GM18519 (cell line): ENCODE data around the gene ATP2A2.
"Not testable (repeated sequence)": the region's sequence is repeated elsewhere in the genome, so short reads cannot be mapped to it uniquely, and the experiment has no call there.

Source experiments
- ATAC-seq: cut with Tn5 transposase; IDR thresholded peaks from one replicate; pipeline ENCODE4 v1.9.1; 2021; ENCODE audit warnings: mild to moderate bottlenecking, moderate library complexity; ENCODE audit not compliant: unreplicated experiment, low FRiP score

ATP2A2 gene

DNA sequence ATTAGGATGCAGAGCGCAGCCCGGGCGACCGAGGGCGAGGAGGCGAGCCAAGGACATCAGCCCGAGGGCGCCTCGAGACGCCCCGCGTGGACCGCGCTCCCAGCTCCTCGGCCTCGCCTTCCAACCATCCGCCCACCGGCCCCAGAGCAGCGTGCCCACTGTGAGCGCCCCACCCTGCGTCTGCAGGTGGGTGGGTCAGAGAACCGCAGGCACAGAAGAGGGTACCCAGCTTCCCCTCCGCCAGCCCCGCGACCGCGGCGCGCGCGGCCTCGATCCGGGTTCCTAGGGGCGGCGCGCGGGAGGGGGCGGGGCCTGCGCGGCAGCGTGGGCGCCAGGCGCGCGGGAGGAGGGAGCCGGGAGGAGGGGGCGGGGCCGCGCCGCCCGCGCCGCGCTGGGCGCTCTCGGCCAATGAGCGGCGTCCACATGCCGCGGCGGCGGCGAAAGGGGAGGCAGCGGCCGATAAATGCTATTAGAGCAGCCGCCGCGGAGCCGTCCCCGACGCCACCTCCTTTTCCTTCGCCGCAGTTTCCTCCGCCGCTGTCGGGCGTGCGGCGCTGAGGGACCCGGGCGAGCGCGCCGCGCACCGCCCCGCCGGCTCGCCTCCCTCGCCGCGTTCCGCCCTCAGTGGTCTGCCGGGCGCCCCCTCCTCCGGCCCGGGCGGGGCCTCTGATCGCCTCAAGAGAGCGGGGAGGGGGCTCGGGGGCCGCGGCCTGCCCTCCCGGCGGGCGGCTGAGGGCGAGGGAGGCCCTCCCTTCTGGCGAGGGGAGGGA is at the start of gene ATP2A2:
Gene ATP2A2, plus strand, starts transcription at position 469 of the 770 bp plus-strand sequence. CDS start 543 bp downstream, outside the sequence.
- peak; percentile 64 for ATAC-seq

DNA sequence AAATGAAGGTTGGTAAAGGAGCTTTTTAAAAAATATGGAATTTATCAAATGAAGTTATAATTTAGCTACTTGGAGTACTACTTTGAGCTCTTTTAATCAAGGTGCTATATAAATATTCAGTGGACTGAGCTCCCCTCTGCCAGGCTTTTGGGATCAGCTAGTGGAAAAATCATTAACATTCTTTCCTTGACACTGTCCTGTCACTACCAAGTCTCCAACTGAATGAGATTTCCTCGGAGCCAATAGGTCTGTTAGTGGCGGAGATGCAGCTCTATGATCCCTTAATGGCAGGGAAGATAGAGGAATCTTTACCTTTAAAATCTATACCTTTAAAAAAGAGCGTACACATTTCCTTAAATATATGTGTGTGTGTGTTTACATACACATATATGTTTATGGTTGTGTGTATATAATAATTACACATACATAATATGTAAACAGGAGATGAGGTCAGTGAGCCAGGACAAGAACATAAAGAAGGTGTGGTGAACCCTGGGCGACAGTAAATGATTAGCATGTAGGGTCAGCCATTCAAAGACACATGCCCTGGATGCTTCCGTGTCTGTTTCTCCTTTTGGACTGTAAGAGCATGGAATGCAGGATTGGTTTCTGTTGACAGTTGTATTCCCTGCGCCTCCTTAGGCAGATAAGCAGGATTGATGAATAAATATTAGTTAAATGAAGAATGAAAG is 47.7 kb upstream of the ATP2A2 start:
- ATAC-seq, result no peak

DNA sequence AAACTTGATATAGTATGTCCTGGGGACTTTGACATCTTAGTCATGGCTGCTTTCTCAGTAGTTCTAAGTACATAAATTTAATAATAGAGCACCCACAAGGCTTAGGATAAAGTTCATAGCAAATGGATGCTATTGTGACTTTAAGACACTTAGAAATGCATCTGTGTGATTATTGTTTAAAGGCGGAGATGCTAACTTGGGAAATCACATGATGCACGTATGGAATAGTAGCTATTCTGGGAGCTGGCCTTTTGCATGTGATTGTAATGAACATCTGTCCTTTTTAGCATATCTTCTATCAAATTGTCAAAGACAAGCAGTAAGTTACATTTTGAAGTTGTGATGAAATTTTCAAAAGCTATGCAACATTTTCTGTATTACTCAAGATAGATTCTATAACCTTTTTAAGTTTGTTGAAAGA is 46.7 kb upstream of the ATP2A2 start:
- ATAC-seq, result no peak

DNA sequence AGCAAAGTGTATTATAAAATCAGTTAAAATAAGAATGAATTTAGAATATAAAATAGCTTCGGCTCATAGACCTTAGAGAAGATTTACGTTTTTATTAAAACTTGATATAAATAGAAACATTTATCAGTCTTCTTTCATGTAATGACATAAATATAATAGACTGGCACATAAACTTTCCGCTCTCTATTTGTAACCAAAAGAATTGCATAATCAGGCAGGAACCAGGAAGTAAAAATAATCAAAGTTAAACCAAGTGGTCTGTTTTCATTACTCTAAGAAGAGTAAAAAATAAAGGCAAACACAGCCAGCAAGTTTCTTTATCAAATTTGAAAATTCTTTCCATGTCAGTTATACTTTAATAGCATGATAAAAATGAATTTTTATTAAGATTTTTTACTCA is 46.3 kb upstream of the ATP2A2 start:
- no peak for ATAC-seq

DNA sequence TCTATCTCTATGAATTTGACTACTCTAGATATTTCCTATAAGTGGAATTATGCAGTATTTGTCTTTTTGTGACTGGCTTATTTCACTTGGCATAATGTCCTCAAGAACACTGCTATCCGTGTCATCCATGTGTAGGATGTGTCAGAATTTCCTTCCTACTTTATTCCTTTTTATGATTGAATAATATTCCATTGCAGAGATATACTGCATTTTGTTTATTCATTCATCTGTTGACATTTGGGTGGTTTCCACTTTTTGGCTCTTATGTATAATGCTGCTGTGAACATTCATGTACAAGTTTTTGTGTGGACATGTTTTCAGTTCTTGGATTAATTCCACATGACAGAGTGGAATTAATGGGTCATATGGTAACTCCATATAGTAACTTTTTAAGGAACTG is 45.7 kb upstream of the ATP2A2 start:
- no peak for ATAC-seq

DNA sequence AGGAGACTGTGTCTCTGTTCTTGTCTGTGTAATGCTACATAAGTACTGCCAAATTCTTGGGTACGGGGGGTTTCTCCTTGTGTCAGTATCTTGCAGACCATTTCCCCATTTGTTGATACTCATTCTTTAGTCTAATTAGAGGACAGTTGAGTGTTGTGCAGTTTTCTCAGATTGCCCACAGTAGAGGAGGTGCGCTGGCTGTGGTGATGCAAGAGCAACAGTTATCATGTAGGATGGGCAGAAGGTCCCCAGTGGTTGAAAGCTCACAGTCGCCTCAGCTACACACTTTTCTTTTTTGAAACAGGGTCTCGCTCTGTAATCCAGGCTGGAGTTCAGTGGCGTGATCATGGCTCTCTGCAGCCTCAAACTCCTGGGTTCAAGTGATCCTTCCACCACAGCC is 37.8 kb upstream of the ATP2A2 start:
- no peak for ATAC-seq

DNA sequence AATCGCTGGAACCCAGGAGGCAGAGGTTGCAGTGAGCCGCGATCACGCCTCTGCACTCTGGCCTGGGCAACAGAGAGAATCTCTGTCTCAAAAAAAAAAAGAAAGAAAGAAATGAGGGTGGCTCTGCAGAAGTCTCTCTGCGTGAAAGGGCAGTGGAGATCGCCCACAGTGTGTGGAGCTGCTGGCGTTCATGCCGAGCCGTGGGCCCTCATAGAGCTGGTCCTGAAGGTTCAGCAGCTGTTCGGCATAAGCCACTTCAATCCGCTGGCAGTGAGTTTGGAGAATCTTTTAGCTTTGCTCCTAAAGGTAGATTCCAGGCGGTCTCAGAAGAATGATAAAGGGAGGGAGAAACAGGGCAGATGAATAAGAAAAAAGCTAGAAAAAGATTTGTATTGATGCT is 36.7 kb upstream of the ATP2A2 start:
- no peak for ATAC-seq

DNA sequence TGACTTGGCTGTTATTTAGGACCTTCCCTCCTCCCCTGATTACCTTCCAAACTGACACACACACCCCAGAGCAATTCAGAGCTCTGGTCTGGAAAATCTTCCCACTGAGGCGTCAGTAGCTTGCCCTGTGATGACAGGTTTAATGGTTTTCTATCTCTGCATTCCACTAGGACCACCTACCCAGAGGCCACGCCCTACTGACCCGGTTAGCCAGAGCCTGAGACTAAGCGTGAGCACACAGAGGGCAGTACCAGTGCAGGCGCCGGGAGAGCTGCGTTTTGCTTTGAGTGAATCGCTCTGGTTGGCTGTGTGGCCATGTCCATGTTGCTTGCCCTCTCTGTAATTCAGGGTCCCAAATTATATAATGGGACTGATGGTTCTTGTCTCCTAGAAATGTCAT is 36.2 kb upstream of the ATP2A2 start:
- ATAC-seq, result no peak

DNA sequence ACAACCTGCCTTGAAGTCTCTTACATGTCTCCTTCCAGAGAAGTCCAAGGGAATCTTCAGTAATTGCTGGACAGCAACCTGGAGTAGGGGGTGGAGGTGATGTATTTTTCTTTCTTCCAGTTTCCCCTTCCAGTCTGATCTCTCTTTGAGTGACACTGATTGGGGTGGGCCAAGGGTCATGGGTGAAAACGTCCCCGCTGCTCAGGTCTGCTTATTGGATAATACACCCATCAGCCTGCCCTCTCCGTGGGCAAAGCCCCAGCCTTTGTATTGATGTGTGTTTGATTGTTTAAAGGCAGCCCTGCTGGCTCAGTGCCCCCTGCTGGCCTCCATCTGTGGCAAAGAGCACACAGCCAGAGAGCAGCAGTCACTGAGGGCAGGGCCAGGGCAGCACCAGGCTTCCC is 35.7 kb upstream of the ATP2A2 start:
- no peak for ATAC-seq

DNA sequence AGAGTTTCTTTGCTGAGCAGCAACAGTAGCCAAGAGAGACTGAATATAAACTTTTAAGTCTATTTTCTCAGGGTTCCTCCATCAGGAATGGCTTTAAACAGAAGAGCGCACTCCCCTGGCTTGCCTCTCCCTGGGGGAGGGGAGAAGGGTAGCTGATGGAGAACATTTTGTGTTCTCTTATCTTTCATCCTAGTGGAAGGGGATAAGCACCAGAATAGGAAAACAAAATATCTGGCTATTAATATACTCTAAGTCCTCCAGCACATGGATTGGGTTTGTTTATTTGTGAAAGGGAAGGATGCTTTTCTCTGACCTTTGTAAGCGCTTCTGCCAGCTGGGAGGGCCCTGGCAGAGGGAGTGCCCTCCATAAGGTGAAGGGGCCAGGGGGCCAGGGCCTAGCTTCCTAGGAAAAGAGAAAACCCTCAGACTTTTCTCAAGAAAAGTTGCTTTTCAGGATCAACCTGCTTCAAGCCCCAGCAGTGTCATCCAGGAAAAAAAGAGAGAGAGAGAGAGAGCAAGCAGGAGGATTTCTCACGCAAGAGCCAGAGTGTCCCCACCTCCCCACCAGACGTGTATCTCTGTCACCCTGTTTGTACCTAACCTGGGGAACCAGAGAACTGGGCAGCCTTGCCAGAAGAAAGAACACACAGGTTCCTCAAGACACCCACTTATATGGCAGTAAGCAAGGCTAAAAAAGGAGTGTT is 34.3 kb upstream of the ATP2A2 start:
- no peak for ATAC-seq

DNA sequence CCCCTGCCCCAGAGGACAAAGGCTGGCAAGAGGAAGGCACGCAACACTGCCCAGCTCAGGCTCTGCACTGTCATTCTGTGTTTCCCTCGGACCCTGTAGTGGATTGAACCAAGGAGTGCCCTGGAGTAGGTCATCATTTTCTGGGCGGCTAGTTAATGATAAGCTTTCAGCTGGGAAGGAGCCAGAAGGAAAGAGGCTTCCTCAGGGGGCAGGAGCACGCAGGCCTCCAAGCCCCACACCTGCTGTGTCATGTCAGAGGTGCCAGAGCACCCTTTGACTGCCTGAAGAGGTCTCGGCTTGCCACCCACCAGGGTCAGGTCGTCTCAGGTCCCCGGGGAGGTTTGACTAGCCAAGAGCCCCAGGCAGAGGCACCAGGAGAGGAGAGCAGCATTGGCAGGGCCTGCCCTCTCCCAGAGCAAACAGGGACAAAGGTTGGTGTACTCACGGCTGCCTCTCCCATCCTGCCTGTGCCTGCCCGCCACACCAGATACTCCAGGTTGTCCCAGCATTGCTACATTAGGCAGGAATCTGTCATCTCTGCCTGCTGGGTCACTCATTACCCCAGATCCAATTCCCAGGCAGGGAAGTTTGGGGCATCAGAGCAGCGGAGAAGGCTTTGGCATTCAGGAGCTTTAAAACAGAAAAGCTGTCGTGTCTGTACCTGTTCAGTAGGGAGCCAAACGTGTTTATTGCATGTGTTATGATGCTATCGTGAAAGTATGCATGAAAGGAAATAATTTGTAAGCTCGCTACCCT is 33.5 kb upstream of the ATP2A2 start:
- ATAC-seq, result no peak

DNA sequence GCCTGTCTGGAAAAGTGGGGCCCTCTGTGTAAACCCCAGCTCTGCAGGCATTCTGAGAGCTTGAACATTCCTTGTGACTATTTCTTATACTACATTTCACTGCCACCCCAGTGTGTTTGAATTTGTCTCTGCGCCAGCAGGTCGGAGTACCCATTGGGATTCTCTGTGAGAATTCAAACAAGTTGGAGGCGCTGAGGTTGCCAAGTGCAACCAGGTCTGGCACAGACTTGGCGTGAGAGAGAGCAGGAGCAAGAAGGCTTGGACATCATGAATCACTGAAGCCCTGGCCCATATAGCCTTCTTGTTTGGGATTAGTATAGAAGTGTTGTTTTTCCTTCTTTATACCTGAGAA is 33.0 kb upstream of the ATP2A2 start:
- ATAC-seq, result no peak

DNA sequence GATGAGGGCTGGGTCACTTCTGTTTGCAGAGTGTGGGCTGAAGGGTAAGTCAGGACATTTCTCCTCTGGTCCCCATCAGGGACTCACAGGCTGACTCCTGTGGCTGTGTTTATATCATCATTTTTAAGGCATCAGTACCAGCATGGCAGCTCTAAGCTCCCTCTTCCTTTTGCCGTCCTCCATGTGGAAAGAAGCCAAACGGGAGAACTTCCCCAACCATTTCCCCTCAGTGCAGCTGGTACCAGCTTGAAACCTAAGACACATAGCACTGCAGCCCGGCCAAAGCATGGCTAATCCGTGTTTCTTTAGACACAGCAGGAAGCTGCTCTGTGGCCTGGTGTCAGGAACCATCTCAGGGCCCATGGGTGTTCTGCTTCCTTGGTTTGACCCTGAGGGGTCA is 31.9 kb upstream of the ATP2A2 start:
- ATAC-seq, result no peak

DNA sequence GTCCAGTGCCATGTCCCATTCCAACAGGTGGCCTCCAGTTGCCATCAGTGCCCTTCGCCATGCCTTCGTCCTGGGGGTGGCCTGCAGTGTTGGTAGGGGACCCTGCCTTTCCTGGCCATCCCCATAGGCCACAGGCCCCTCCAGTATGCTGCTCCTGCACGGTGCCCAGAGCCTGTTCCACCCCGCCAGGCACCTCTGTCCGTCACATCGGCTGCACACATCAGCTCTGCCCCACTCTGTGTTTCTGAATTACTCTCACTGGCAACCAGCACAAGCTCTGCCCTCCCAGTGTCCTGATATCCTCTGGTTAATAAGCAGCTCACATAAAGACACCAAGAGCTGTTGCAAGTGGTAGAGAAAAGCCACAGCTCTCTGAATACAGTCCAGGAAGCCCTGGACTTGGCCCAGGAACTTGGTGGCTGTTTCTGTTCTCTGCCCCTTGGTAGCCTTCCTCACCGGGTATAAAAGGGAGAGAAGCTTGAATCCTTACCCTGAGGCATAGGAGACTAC is 31.3 kb upstream of the ATP2A2 start:
- ATAC-seq, result no peak

DNA sequence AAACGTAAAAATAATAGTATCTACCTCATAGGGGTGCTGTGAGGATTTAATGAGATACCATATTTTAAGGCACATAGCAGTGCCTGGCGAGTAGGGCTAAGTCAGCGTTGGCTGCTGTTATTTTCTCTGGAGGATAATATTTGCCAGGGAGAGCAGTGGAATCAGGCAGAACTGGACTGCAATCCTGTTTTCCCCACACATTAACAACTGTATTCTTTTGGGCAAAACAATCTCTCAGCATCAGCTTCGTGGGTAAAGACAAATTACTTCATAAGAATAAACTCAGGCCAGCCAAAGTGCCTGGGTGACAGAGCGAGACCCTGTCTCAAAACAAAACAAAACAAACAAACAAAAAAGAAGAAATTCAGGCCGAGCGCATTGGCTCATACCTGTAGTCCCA is 29.7 kb upstream of the ATP2A2 start:
- no peak for ATAC-seq

DNA sequence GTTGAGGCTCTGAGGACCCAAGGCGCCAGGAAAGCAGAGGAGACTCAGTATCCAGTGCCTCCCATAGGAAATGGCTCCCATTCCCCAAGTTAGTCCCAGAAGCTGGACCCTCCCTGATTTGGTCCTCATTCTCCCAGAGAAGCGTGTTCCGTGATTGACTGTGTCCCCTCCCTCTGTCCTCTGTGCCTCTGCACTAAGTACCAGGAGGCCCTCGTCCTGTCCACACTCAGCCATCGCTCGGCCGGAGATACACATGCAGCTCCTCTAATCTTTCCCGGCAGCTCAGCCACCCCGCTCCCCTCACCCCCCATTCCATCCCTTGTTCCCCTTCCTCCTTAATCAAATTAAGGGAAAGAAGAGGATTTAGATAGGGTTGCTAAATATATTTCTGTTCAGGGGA is 28.3 kb upstream of the ATP2A2 start:
- ATAC-seq, result no peak

DNA sequence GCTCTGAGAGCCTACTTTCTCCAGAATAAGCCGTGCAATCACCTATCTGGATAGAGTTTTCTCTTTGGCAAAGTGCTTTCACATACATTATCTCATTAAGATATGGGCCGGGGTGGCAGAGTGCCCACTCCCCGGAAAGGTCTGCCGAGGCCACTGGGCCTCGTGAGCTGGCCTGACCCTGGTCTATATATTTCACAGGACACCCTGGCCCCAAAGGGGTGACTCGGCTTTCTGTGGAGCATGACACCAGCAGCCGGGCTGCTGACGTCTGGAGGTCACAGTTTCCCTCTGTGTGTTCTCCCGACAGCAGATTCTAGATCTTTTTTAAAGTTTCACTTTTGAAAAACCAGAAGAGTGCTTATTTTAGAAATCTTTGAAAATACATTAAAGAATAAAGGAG is 27.9 kb upstream of the ATP2A2 start:
- ATAC-seq, result no peak

DNA sequence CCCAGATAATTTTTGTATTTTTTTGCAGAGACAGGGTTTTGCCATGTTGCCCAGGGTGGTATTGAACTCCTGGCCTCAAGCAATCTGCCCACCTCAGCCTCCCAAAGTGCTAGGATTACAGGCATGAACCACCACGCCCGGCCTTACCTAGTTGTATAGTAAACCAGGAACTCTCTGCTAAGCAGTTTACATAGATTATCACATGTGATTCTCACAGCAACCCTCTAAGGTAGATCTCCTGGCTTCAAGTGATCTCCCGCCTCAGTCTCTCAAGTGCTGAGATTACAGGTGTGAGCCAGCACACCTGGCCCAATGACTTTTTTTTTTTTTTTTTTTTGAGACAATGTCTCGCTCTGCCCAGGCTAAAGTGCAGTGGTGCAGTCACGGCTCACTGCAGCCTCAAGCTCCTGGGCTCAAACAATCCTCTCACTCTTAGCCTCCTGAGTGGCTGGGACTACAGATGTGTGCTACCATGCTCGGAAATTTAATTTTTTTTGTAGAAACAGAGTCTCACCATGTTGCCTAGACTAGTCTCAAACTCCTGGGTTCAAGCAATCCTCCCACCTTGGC is 26.0 kb upstream of the ATP2A2 start:
- no peak for ATAC-seq

DNA sequence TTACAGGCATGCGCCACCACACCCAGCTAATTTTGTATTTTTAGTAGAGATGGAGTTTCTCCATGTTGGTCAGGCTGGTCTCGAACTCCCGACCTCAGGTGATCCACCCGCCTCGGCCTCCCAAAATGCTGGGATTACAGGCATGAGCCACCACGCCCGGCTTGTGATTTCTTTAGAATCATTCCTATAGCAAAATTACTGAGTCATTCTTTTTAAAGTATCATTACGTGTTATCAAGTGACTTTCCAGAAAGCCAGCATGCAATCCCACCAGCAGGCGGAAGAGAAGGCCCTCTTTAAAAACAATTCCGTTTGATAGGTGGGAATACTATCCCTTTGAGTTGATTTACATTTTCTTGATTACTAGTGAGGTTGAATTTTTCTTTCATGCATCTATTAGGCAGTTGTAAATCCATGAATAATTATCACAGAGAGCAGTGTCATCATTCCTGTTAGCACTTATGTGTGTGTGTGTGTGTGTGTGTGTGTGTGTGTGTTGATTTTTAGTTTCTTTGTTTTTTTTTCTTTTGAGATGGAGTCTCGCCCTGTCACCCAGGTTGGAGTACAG is 25.1 kb upstream of the ATP2A2 start:
- not testable (repeated sequence) for ATAC-seq

DNA sequence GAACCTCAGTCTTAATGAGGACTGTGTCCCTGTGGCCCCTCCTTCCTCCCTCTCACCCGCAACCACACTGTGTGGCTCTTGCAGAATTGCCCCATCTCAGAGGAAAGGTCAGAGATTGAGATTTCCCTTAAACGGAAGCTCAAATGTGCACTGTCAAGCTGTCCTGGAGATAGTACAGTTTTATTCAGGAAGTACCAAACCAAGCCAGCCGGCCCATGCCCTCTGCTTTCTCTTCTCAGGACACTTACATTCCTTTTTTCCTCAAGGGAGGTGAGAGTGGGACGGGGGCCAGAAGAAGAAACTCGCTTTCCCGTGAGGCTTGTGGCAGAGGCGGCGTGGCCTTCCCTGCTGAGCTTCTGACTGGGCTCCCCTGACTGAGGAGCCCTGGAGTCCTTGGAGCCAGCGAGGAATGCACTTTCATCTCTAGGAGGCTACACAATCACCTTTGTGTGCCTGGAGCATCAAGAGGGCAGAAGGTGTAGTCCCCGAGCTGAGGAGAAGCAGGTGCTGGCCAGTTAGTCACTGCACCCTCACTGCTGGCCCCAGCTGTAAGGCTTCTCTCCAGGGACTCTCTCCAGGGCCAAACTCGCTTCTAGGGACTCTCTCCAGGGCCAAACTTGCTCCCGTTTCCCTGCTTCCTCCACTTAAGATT is 24.1 kb upstream of the ATP2A2 start:
- ATAC-seq, result no peak
